Measurements from ENCODE around the gene PCDHGA5. TPM values are rescaled to one million over a fixed set of nuclear protein-coding genes. Genes with fewer than 3 reads are reported as not detected.
A peak's percentile ranks its signal among the peaks of the same experiment; 100 is the strongest.
"Not testable (repeated sequence)": the region's sequence is repeated elsewhere in the genome, so short reads cannot be mapped to it uniquely, and the experiment has no call there.

The PCDHGA5 gene
- total RNA-seq, 4 donors from 2014 or later: 2.6 to 12.5 (median 4.8) TPM

GRCh38 chr5:141387557-141388311, 23.8 kb downstream of the PCDHGA5 start, which contains the start of gene PCDHGB4:
Gene PCDHGB4 (plus strand): TSS chr5:141387698. CDS start chr5:141387885, 187 bp downstream.
- not testable (repeated sequence) for ATAC-seq, H3K27ac ChIP-seq, H3K4me1 ChIP-seq, H3K27me3 ChIP-seq
- peak in 1 of 4 experiments; percentile 29 for TF ChIP-seq CTCF (IDR thresholded peaks at IDR 0.05)
- Histone ChIP-seq H3K36me3 (peaks cover 0 to 14% of the 10 kb centered on the region in 2 donors), H3K4me3 (peak within 1 kb of the TSS in 1 of 2 donors; percentile 16), H3K9me3 (peaks cover 2 to 99% (median 8%) of the 10 kb centered on the region in 3 donors)
- 11% methylated on average over 3 of the region's 40 CpGs; no CpG with 5 or more reads in 1 of the 2 donors for WGBS, 2 donors (ENCODE audit: low coverage in 1 of 2)

GRCh38 chr5:141388661-141389060, 24.7 kb downstream of the PCDHGA5 start:
- 18 to 51% methylated on average over 6 to 9 of the region's 10 CpGs for WGBS, 2 donors (ENCODE audit: low coverage in 1 of 2)
- TF ChIP-seq CTCF (IDR thresholded peaks at IDR 0.05) (no peak), POLR2A (IDR thresholded peaks at IDR 0.05) (no peak), EP300 (IDR thresholded peaks at IDR 0.05) (no peak), POLR2AphosphoS5 (IDR thresholded peaks at IDR 0.05) (no peak)
- Histone ChIP-seq H3K4me3 (no peak overlapping the region), H3K4me1 (no peaks in the 10 kb centered on the region), H3K27me3 (no peaks in the 10 kb centered on the region), H3K27ac (no peak overlapping the region), H3K9me3 (peaks cover 2 to 99% (median 7%) of the 10 kb centered on the region in 3 donors), H3K36me3 (peaks cover 0 to 18% of the 10 kb centered on the region in 2 donors)
- no peak for ATAC-seq

GRCh38 chr5:141389153-141390042, 25.4 kb downstream of the PCDHGA5 start:
- TF ChIP-seq CTCF (IDR thresholded peaks at IDR 0.05): no peak
- TF ChIP-seq POLR2A (IDR thresholded peaks at IDR 0.05): no peak
- TF ChIP-seq EP300 (IDR thresholded peaks at IDR 0.05): no peak
- no peak for TF ChIP-seq POLR2AphosphoS5 (IDR thresholded peaks at IDR 0.05)
- H3K27ac ChIP-seq: no peak overlapping the region
- peaks cover 2 to 99% (median 6%) of the 10 kb centered on the region in 3 donors for H3K9me3 ChIP-seq
- no peak overlapping the region for H3K4me3 ChIP-seq
- no peak for ATAC-seq
- H3K36me3 ChIP-seq: peaks cover 0 to 18% of the 10 kb centered on the region in 2 donors
- H3K4me1 ChIP-seq: no peaks in the 10 kb centered on the region
- H3K27me3 ChIP-seq: no peaks in the 10 kb centered on the region
- 10 to 31% methylated on average over 2 to 7 of the region's 77 CpGs for WGBS, 2 donors (ENCODE audit: low coverage in 1 of 2)

- no peak for ATAC-seq
- H3K9me3 ChIP-seq: peaks cover 0 to 99% (median 6%) of the 10 kb centered on the region in 3 donors
- peaks cover 0 to 18% of the 10 kb centered on the region in 2 donors for H3K36me3 ChIP-seq
- no peaks in the 10 kb centered on the region for H3K27me3 ChIP-seq
- 30 to 33% methylated on average over 23 to 24 of the region's 38 CpGs for WGBS, 2 donors (ENCODE audit: low coverage in 1 of 2)
- no peaks in the 10 kb centered on the region for H3K4me1 ChIP-seq
- TF ChIP-seq EP300 (IDR thresholded peaks at IDR 0.05) (no peak), POLR2A (IDR thresholded peaks at IDR 0.05) (no peak), CTCF (IDR thresholded peaks at IDR 0.05) (no peak), POLR2AphosphoS5 (IDR thresholded peaks at IDR 0.05) (no peak)
- H3K27ac ChIP-seq: no peak within 1 kb of the TSS
- H3K4me3 ChIP-seq: no peak within 1 kb of the TSS
These were observed 28.7 kb downstream of the PCDHGA5 start, which contains the start of gene PCDHGA8 for GRCh38 chr5:141392429-141393198. Gene PCDHGA8 (plus strand): TSS chr5:141392633. CDS start chr5:141392814, 181 bp downstream.

Measured in gastroesophageal sphincter (tissue), 4 donors.